A549 (cell line): ENCODE results near the gene TMF1. TPM values are rescaled to one million over a fixed set of nuclear protein-coding genes. Genes with fewer than 3 reads are reported as not detected.

Experiments
- ATAC-seq, 2 experiments: fragments of 200-7000 bp in 1 of 2; fragments of >200 bp in 1 of 2; cut with Nextera tagmentation in 1 of 2; cut with Tn5 transposase in 1 of 2; 3 replicates each; pipeline versions ENCODE4 v1.8.0 to v1.9.1; 2018 to 2020; ENCODE audit warnings: mild to moderate bottlenecking in 1 of 2, moderate library complexity in 1 of 2
- CTCF ChIA-PET: fragments of 300-600 bp; sonication (Branson Sonifier 250); formaldehyde crosslinking; extraction: SDS; loops from one replicate; lab custom pipeline; 2021; ENCODE audit warnings: antibody characterized with exemption, inconsistent platforms; lab: Yijun Ruan, JAX
- POLR2A ChIA-PET: fragments of 350-600 bp; formaldehyde crosslinking; extraction: SDS; loops from one replicate; lab custom pipeline; 2021; ENCODE audit warnings: antibody characterized with exemption, inconsistent platforms; lab: Yijun Ruan, JAX
- DNase-seq, 2 experiments: peaks; one replicate each; pipeline versions ENCODE4 v3.0.0 to v3.0.0-alpha.2; 2011 to 2016; ENCODE audit warnings: low read depth in 1 of 2, low spot score in 1 of 2
- FAIRE-seq: peaks from 2 replicates; lab custom pipeline; 2011; peaks lifted over from hg19 to GRCh38; lab: Jason Lieb, UNC
- H3K27ac ChIP-seq, 2 experiments: fragments of >200 bp; sonication (Bioruptor Twin); formaldehyde crosslinking; 3 replicates each; pipeline ENCODE4 v1.5.1; 2016 to 2017
- H3K4me1 ChIP-seq: fragments of >200 bp; sonication (Bioruptor Twin); formaldehyde crosslinking; 3 replicates; pipeline ENCODE4 v1.6.1; 2016
- H3K4me2 ChIP-seq: fragments of >200 bp; sonication (Bioruptor Twin); formaldehyde crosslinking; 3 replicates; pipeline ENCODE4 v1.6.1; 2016
- H3K4me3 ChIP-seq: fragments of >200 bp; sonication (Bioruptor Twin); formaldehyde crosslinking; 3 replicates; pipeline ENCODE4 v1.5.1; 2016
- H3K9me3 ChIP-seq: fragments of >200 bp; sonication (Bioruptor Twin); formaldehyde crosslinking; 3 replicates; pipeline ENCODE4 v1.6.1; 2016
- CBX2 ChIP-seq: fragments of 200-600 bp; sonication (generic); IDR thresholded peaks from 2 replicates; pipeline ENCODE4 v1.6.1; 2016; ENCODE audit warnings: low read depth, mild to moderate bottlenecking, borderline replicate concordance
- EHF ChIP-seq: fragments of 250-450 bp; sonication (Bioruptor Pico); IDR thresholded peaks from 2 replicates; pipeline ENCODE4 v1.5.0; 2020; ENCODE audit warnings: mild to moderate bottlenecking
- EHMT2 ChIP-seq: fragments of 200-600 bp; sonication (generic); IDR thresholded peaks from 2 replicates; pipeline ENCODE4 v1.6.1; 2016; ENCODE audit warnings: antibody characterized with exemption, low read depth, mild to moderate bottlenecking, moderate library complexity
- EP300 ChIP-seq, 2 experiments: fragments of >200 bp; sonication (Bioruptor Twin); formaldehyde crosslinking; IDR thresholded peaks; 2 replicates in 1 of 2; 3 replicates in 1 of 2; pipeline ENCODE4 v1.6.1; 2016 to 2017
- ESRRA ChIP-seq: fragments of 150-350 bp; IDR thresholded peaks from 2 replicates; pipeline ENCODE4 v1.6.1; 2014; ENCODE audit warnings: mild to moderate bottlenecking, low read length, borderline replicate concordance
- GATA3 ChIP-seq: IDR thresholded peaks from 2 replicates; pipeline ENCODE4 v1.6.1; 2012; ENCODE audit warnings: borderline replicate concordance
- HEYL ChIP-seq: fragments of 250-450 bp; sonication (Bioruptor Pico); IDR thresholded peaks from 2 replicates; pipeline ENCODE4 v1.8.0; 2021; ENCODE audit warnings: mild to moderate bottlenecking, moderate library complexity
- HOXA7 ChIP-seq: fragments of 250-450 bp; sonication (Bioruptor Pico); IDR thresholded peaks from 2 replicates; pipeline ENCODE4 v1.5.0; 2020; ENCODE audit warnings: mild to moderate bottlenecking, moderate library complexity
- JUN ChIP-seq, 2 experiments: fragments of >200 bp; sonication (Bioruptor Twin); formaldehyde crosslinking; IDR thresholded peaks; 2 replicates in 1 of 2; 3 replicates in 1 of 2; pipeline ENCODE4 v1.6.1; 2016 to 2017
- JUNB ChIP-seq: fragments of >200 bp; sonication (Bioruptor Twin); formaldehyde crosslinking; IDR thresholded peaks from 2 replicates; pipeline ENCODE4 v1.6.1; 2016
- PHF8 ChIP-seq: fragments of 200-600 bp; sonication (generic); IDR thresholded peaks from 2 replicates; pipeline ENCODE4 v1.6.1; 2016; ENCODE audit warnings: low read depth, mild to moderate bottlenecking, antibody characterized with exemption, moderate library complexity, borderline replicate concordance
- POLR2A ChIP-seq: IDR thresholded peaks from 2 replicates; pipeline ENCODE4 v1.6.1; 2012; ENCODE audit warnings: mild to moderate bottlenecking, low read length
- POLR2AphosphoS2 ChIP-seq: conservative IDR thresholded peaks from 2 replicates; pipeline ENCODE4 v1.6.1; 2012; ENCODE audit warnings: low read length, improper control_type of control experiment, inconsistent platforms
- RAD21 ChIP-seq, 2 experiments: fragments of >200 bp in 1 of 2; sonication (Bioruptor Twin) in 1 of 2; formaldehyde crosslinking in 1 of 2; IDR thresholded peaks in 1 of 2; conservative IDR thresholded peaks in 1 of 2; 2 replicates in 1 of 2; 3 replicates in 1 of 2; pipeline ENCODE4 v1.6.1; 2012 to 2018; ENCODE audit warnings: inconsistent platforms in 1 of 2
- RARB ChIP-seq: fragments of 250-450 bp; sonication (Bioruptor Pico); IDR thresholded peaks from 2 replicates; pipeline ENCODE4 v1.8.0; 2021; ENCODE audit warnings: mild to moderate bottlenecking, moderate library complexity
- RCOR1 ChIP-seq: fragments of 150-350 bp; IDR thresholded peaks from 2 replicates; pipeline ENCODE4 v1.6.1; 2014; ENCODE audit warnings: antibody characterized with exemption, low read length, low read depth
- SMC3 ChIP-seq: fragments of >200 bp; sonication (Bioruptor Twin); formaldehyde crosslinking; IDR thresholded peaks from 3 replicates; pipeline ENCODE4 v1.6.1; 2018; ENCODE audit warnings: inconsistent platforms
- SREBF2 ChIP-seq: fragments of 450-650 bp; IDR thresholded peaks from 2 replicates; pipeline ENCODE4 v1.6.1; 2014; ENCODE audit warnings: mild to moderate bottlenecking, moderate library complexity
- TP53 ChIP-seq: fragments of 250-450 bp; sonication (Bioruptor Pico); IDR thresholded peaks from 2 replicates; pipeline ENCODE4 v1.5.0; 2021; ENCODE audit warnings: mild to moderate bottlenecking, moderate library complexity
- ZC3H11A ChIP-seq: fragments of 450-650 bp; IDR thresholded peaks from 2 replicates; pipeline ENCODE4 v1.6.1; 2014; ENCODE audit warnings: antibody characterized with exemption, mild to moderate bottlenecking
- ZNF302 ChIP-seq: fragments of 250-450 bp; sonication (Bioruptor Pico); IDR thresholded peaks from 2 replicates; pipeline ENCODE4 v1.9.0; 2021; ENCODE audit warnings: inconsistent platforms, mild to moderate bottlenecking, moderate library complexity
- WGBS: methylation state at CpG from one replicate; pipeline ENCODE4 v1.1.6; 2017; ENCODE audit errors: missing lambda C conversion rate; 5-methylcytosine and 5-hydroxymethylcytosine counted together
- polyA plus RNA-seq, 4 experiments: library from polyadenylated mRNA; depleted of rRNA in 3 of 4; stranded (reverse); fragments of >200 nt; fragmentation: RNase III in 1 of 4; extraction: RNeasy Plus Mini Kit Qiagen cat#74134 plus additional on column Dnase treatment in 1 of 4; gene quantifications; 2 replicates in 3 of 4; 3 replicates in 1 of 4; pipeline ENCODE4 v1.2.3, GENCODE V29; 2011 to 2017
- TF ChIP-seq, protein P1 (sequence below): fragments of 250-450 bp; sonication (Bioruptor Pico); IDR thresholded peaks from 2 replicates; pipeline ENCODE4 v1.5.0; 2020; ENCODE audit warnings: low read depth, mild to moderate bottlenecking, moderate library complexity
- TF ChIP-seq, protein P2 (sequence below): IDR thresholded peaks from 2 replicates; pipeline ENCODE4 v1.6.1; 2012
- TF ChIP-seq, protein P3 (sequence below): fragments of 200-600 bp; sonication (generic); IDR thresholded peaks from 2 replicates; pipeline ENCODE4 v1.6.1; 2016; ENCODE audit warnings: antibody characterized with exemption, mild to moderate bottlenecking, moderate library complexity
- TF ChIP-seq, protein P4 (sequence below): IDR thresholded peaks from 2 replicates; pipeline ENCODE4 v1.6.1; 2012
- TF ChIP-seq, protein P5 (sequence below): fragments of >200 bp; sonication (Bioruptor Twin); formaldehyde crosslinking; IDR thresholded peaks from 3 replicates; pipeline ENCODE4 v1.5.1; 2016
- TF ChIP-seq, protein P6 (sequence below): fragments of 450-650 bp; IDR thresholded peaks from 2 replicates; pipeline ENCODE4 v1.6.1; 2014; ENCODE audit warnings: antibody characterized with exemption

Gene TMF1
- polyA plus RNA-seq, 2 of the 4 experiments (the other 2 are of a cell fraction), result 13.7 to 17.2 TPM

DNA sequence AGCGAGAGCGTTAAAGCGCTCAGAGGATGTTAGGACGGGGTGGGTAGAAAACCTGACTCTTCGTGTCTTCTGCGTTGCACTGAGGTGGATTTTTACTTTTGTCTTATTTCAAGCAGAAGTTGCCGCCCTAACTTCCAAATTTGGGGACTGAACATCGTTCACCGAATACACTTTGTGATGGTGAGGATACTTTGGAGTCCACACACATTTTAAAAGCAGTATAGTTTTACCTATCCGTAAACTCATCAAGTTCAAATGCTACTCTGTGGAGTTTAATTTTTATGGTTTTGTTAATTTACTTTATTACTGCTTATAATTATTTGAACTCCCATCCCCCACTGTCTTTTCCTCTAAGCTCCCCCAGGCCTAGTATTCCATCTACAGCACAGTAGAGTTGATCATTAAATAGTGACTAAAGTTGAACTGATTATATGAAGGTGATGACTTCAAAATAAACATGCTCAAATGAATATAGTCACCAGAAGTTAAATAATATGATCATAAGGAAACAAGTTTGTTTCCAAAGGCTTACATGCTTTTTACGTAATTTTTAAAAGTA, 38.0 kb downstream of the TMF1 start:
- Histone ChIP-seq H3K27ac (peak overlapping the region; percentile 89 to 100), H3K4me1 (peaks cover 13% of the 10 kb centered on the region; the same call in 2 of the 3 replicates), H3K4me2 (peak overlapping the region; percentile 71), H3K4me3 (peak overlapping the region; percentile 57), H3K9me3 (no peaks in the 10 kb centered on the region)
- ChIA-PET CTCF (interaction anchor here (0.7 to 2.0 kb wide), 9 partner anchors 10 to 79 kb away, joined by 3 to 6 read pairs (median 4); no protein-coding TSS in a partner anchor), POLR2A (interaction anchor here (0.6 to 1.0 kb wide), 3 partner anchors 38 to 72 kb away, joined by 3 to 4 read pairs (median 3); partner anchors contain the start of gene ARL6IP5)
- TF ChIP-seq, protein P1, sequence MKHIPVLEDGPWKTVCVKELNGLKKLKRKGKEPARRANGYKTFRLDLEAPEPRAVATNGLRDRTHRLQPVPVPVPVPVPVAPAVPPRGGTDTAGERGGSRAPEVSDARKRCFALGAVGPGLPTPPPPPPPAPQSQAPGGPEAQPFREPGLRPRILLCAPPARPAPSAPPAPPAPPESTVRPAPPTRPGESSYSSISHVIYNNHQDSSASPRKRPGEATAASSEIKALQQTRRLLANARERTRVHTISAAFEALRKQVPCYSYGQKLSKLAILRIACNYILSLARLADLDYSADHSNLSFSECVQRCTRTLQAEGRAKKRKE (CRISPR knock-in tag), result no peak
- no peak for TF ChIP-seq EP300 (IDR thresholded peaks at IDR 0.05)
- TF ChIP-seq RAD21 (conservative IDR thresholded peaks at IDR 0.05 in 1 of 2, IDR thresholded peaks at IDR 0.05 in 1 of 2), result no peak
- TF ChIP-seq, protein P2, sequence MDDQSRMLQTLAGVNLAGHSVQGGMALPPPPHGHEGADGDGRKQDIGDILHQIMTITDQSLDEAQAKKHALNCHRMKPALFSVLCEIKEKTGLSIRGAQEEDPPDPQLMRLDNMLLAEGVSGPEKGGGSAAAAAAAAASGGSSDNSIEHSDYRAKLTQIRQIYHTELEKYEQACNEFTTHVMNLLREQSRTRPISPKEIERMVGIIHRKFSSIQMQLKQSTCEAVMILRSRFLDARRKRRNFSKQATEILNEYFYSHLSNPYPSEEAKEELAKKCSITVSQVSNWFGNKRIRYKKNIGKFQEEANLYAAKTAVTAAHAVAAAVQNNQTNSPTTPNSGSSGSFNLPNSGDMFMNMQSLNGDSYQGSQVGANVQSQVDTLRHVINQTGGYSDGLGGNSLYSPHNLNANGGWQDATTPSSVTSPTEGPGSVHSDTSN, result no peak
- TF ChIP-seq, protein P3, sequence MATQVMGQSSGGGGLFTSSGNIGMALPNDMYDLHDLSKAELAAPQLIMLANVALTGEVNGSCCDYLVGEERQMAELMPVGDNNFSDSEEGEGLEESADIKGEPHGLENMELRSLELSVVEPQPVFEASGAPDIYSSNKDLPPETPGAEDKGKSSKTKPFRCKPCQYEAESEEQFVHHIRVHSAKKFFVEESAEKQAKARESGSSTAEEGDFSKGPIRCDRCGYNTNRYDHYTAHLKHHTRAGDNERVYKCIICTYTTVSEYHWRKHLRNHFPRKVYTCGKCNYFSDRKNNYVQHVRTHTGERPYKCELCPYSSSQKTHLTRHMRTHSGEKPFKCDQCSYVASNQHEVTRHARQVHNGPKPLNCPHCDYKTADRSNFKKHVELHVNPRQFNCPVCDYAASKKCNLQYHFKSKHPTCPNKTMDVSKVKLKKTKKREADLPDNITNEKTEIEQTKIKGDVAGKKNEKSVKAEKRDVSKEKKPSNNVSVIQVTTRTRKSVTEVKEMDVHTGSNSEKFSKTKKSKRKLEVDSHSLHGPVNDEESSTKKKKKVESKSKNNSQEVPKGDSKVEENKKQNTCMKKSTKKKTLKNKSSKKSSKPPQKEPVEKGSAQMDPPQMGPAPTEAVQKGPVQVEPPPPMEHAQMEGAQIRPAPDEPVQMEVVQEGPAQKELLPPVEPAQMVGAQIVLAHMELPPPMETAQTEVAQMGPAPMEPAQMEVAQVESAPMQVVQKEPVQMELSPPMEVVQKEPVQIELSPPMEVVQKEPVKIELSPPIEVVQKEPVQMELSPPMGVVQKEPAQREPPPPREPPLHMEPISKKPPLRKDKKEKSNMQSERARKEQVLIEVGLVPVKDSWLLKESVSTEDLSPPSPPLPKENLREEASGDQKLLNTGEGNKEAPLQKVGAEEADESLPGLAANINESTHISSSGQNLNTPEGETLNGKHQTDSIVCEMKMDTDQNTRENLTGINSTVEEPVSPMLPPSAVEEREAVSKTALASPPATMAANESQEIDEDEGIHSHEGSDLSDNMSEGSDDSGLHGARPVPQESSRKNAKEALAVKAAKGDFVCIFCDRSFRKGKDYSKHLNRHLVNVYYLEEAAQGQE, result no peak
- no peak for TF ChIP-seq POLR2AphosphoS2
- no peak for TF ChIP-seq RCOR1
- no peak for TF ChIP-seq CBX2
- no peak for TF ChIP-seq SREBF2
- TF ChIP-seq ZNF302 (CRISPR knock-in tag), result no peak
- TF ChIP-seq EHF (CRISPR knock-in tag), result no peak
- TF ChIP-seq GATA3, result no peak
- no peak for TF ChIP-seq JUNB
- no peak for TF ChIP-seq ESRRA
- ATAC-seq (no peak), FAIRE-seq (no peak), DNase-seq (no peak)
- 16% methylated on average over 11 of the region's 11 CpGs for WGBS

DNA sequence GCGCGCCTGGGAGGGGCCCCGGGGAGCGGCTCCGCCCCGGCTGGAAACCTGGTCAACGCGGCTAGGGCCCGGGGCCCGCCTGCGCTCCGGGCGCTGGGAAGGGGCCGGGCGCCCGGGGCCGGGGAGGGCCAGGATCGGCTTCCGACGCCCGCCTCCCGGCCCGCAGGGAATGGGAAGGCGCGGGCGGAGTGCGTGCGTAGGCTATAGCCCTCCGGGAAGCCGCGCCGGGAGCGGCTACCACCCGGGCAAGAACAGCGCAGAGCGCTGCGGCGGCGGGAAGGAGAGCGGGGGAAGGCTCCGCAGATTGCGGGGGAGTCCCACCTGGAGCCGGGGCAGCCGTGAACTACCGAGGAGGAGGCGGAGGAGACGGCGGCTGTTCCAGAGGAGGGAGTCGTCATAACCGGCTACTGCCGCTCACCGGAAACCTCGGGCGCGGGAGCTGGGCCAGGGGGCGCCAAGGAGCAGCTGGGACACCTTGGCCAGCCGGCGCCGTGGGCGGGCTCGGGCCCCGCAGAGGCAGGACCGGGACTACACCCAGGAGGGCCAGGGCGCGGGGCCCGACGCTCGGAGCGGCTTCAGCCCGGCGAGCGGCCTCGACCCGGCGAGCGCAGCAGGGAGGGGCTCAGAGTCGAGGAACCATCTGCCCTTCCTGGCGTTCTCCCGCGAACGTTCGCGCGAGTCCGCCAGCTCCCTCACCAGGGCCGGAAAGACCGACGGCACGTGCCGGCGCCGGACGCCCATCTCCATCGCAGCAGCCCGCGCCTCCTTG, 38.7 kb downstream of the TMF1 start, which contains the start of gene EOGT:
Gene EOGT (minus strand): TSS at position 432 of the 769 bp plus-strand sequence. CDS start 3,838 bp downstream, outside the sequence.
- Histone ChIP-seq H3K4me1 (peaks cover 13% of the 10 kb centered on the region; the same call in 2 of the 3 replicates), H3K4me3 (peak within 1 kb of the TSS; percentile 57), H3K4me2 (peak within 1 kb of the TSS; percentile 71), H3K9me3 (no peaks in the 10 kb centered on the region), H3K27ac (peak within 1 kb of the TSS; percentile 89 to 100)
- ChIA-PET POLR2A (interaction anchor here (0.7 to 1.0 kb wide), 2 partner anchors 39 to 71 kb away, joined by 3 to 4 read pairs; partner anchors contain the start of gene ARL6IP5), CTCF (interaction anchor here (0.7 to 2.1 kb wide), 10 partner anchors 11 to 80 kb away, joined by 3 to 7 read pairs (median 4); no protein-coding TSS in a partner anchor)
- FAIRE-seq (no peak), DNase-seq (peak; percentile 72 to 84), ATAC-seq (peak; percentile 94 to 97)
- WGBS, result 8% methylated on average over 7 of the region's 96 CpGs
- TF ChIP-seq PHF8 (peak; percentile 74; the same call in 1 of the 2 replicates), JUN (IDR thresholded peaks at IDR 0.05) (peak in 1 of 2 experiments; percentile 61; a peak in 2 of 5 replicates), EHMT2 (no peak), RAD21 (conservative IDR thresholded peaks at IDR 0.05 in 1 of 2, IDR thresholded peaks at IDR 0.05 in 1 of 2) (0 out of 5 replicates have a peak, but pooled peaks of 1 of the 2 experiments have one; percentile 19), RARB (CRISPR knock-in tag) (no peak), EHF (CRISPR knock-in tag) (no peak), SMC3 (0 out of 3 replicates have a peak, but pooled peaks have one; percentile 26), SREBF2 (no peak), ZC3H11A (no peak), HOXA7 (CRISPR knock-in tag) (no peak), HEYL (CRISPR knock-in tag) (no peak), POLR2A (peak; percentile 46), TP53 (no peak)
- TF ChIP-seq, protein P4, sequence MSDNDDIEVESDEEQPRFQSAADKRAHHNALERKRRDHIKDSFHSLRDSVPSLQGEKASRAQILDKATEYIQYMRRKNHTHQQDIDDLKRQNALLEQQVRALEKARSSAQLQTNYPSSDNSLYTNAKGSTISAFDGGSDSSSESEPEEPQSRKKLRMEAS, result peak; percentile 96; the same call in 1 of the 2 replicates
- TF ChIP-seq, protein P5, sequence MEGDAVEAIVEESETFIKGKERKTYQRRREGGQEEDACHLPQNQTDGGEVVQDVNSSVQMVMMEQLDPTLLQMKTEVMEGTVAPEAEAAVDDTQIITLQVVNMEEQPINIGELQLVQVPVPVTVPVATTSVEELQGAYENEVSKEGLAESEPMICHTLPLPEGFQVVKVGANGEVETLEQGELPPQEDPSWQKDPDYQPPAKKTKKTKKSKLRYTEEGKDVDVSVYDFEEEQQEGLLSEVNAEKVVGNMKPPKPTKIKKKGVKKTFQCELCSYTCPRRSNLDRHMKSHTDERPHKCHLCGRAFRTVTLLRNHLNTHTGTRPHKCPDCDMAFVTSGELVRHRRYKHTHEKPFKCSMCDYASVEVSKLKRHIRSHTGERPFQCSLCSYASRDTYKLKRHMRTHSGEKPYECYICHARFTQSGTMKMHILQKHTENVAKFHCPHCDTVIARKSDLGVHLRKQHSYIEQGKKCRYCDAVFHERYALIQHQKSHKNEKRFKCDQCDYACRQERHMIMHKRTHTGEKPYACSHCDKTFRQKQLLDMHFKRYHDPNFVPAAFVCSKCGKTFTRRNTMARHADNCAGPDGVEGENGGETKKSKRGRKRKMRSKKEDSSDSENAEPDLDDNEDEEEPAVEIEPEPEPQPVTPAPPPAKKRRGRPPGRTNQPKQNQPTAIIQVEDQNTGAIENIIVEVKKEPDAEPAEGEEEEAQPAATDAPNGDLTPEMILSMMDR, result peak; percentile 54
- TF ChIP-seq, protein P6, sequence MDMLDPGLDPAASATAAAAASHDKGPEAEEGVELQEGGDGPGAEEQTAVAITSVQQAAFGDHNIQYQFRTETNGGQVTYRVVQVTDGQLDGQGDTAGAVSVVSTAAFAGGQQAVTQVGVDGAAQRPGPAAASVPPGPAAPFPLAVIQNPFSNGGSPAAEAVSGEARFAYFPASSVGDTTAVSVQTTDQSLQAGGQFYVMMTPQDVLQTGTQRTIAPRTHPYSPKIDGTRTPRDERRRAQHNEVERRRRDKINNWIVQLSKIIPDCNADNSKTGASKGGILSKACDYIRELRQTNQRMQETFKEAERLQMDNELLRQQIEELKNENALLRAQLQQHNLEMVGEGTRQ, result 0 out of 2 replicates have a peak, but pooled peaks have one; percentile 44
